ENCODE data around the gene SDK1. TPM values are rescaled to one million over a fixed set of nuclear protein-coding genes. Genes with fewer than 3 reads are reported as not detected.

SDK1 gene
- total and polyA plus RNA-seq, 2 of the 8 experiments (the other 6 are each of a cell fraction or from before 2014, with no cell fraction given) = 3.3 to 7.2 TPM

DNA sequence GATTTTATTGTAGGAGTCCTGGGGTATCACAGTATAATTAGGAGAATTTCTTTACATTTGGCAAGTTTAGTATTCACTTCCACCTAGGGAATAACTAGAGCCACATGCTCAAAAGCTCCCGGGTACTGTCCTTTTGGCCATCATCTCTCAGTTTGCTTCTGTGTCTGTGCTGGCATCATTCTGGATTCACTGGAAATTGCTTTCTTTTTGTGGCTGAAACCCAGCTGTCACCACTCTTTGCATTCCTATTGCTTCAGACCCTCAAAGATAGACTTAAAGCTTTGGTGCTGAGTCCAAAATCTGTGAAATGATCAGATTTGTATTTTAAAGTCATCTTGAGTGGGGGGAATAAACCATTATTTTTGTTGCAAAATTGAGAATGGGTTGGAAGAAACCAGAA is 8.9 kb downstream of the SDK1 start:
- H2AK5ac ChIP-seq (ENCODE audit: low read depth, low read length) = no peak overlapping the region
- H3K18ac ChIP-seq (ENCODE audit: extremely low read depth, low read length) = no peak overlapping the region
- no peak for DNase-seq (ENCODE audit: low read depth in 1 of 2, low spot score in 2 of 2)
- no peak overlapping the region for H3K27ac ChIP-seq (ENCODE audit: low read depth, low read length)
- H3K79me2 ChIP-seq (ENCODE audit: control insufficient read depth in 1 of 2, insufficient read depth in 2 of 2, low read length in 2 of 2) = peaks cover 0 to 4% of the 10 kb centered on the region in 2 experiments; a peak in 1 of 4 replicates
- no peak overlapping the region for H2BK120ac ChIP-seq (replicated peaks; ENCODE audit: low read depth, low read length)
- no peak overlapping the region for H3K14ac ChIP-seq (ENCODE audit: insufficient read length)
- ChIA-PET POLR2A (ENCODE audit: partially characterized antibody) (no interaction called here), CTCF (ENCODE audit: partially characterized antibody) (interaction anchor here (1.5 kb wide), 1 partner anchor 98 kb away, joined by 4 read pairs; no protein-coding TSS in a partner anchor)
- H3K56ac ChIP-seq (replicated peaks; ENCODE audit: insufficient read length, low read depth, low read length) = no peak overlapping the region
- no peak overlapping the region for H3K4me3 ChIP-seq (ENCODE audit: extremely low read depth in 1 of 4, insufficient read depth in 2 of 4, low read depth in 3 of 4, low read length in 4 of 4)
- H3K9ac ChIP-seq (replicated peaks in 1 of 4; ENCODE audit: extremely low read depth in 1 of 4, low read depth in 3 of 4, low read length in 3 of 4) = no peak overlapping the region
- no peaks in the 10 kb centered on the region for H3K27me3 ChIP-seq (replicated peaks in 1 of 4; ENCODE audit: control insufficient read depth in 3 of 4, extremely low read depth in 1 of 4, insufficient read depth in 3 of 4, low read length in 3 of 4)
- H4K8ac ChIP-seq (ENCODE audit: extremely low read depth, insufficient read depth, low read length) = no peak overlapping the region
- H3K36me3 ChIP-seq (ENCODE audit: control insufficient read depth in 2 of 4, insufficient read depth in 4 of 4, low read length in 3 of 4) = no peaks in the 10 kb centered on the region
- no peak for FAIRE-seq
- H2BK12ac ChIP-seq (ENCODE audit: low read depth, low read length) = no peak overlapping the region
- H2BK15ac ChIP-seq (ENCODE audit: low read length) = no peak overlapping the region
- H4K91ac ChIP-seq (replicated peaks; ENCODE audit: insufficient read length, low read length) = no peak overlapping the region
- H2BK5ac ChIP-seq (ENCODE audit: low read depth, low read length) = no peak overlapping the region
- no peaks in the 10 kb centered on the region for H3K9me3 ChIP-seq (ENCODE audit: insufficient read depth in 2 of 2, low read depth in 1 of 2, low read length in 1 of 2)
- H4K5ac ChIP-seq (ENCODE audit: insufficient read length, low read depth, low read length) = no peak overlapping the region
- H3K79me1 ChIP-seq (ENCODE audit: low read depth, low read length) = peaks cover 2% of the 10 kb centered on the region; the same call in 1 of the 2 replicates
- 90% methylated on average over 1 of the region's 1 CpG; no CpG with 5 or more reads in 1 of the 2 experiments for WGBS, 2 experiments (ENCODE audit: extremely low coverage in 1 of 2, insufficient coverage in 1 of 2, insufficient read length in 1 of 2, insufficient replicate concordance in 2 of 2, low coverage in 1 of 2, low lambda C conversion rate in 2 of 2, missing lambda C conversion rate in 1 of 2)
- no peak overlapping the region for H2BK20ac ChIP-seq (ENCODE audit: low read length)
- no peaks in the 10 kb centered on the region for H4K20me1 ChIP-seq (replicated peaks in 1 of 2; ENCODE audit: control insufficient read depth in 1 of 2, insufficient read depth in 2 of 2, low read length in 2 of 2)
- no peaks in the 10 kb centered on the region for H3K23me2 ChIP-seq (ENCODE audit: low read depth, low read length)
- TF ChIP-seq NANOG (IDR thresholded peaks at IDR 0.05; ENCODE audit: insufficient read depth, low read depth, low read length, poor library complexity, severe bottlenecking) = no peak
- TF ChIP-seq KDM5A (IDR thresholded peaks at IDR 0.05; ENCODE audit: low read length) = no peak
- no peak for TF ChIP-seq KDM1A (IDR thresholded peaks at IDR 0.05; ENCODE audit: borderline replicate concordance, low read length)
- TF ChIP-seq JUN (IDR thresholded peaks at IDR 0.05; ENCODE audit: low read depth, low read length) = no peak
- TF ChIP-seq POU5F1 (IDR thresholded peaks at IDR 0.05; ENCODE audit: low read depth, low read length) = no peak
- H3K4me2 ChIP-seq (ENCODE audit: insufficient read depth in 1 of 2, low read depth in 2 of 2, low read length in 2 of 2) = no peak overlapping the region
- peaks cover 0 to 4% (median 2%) of the 10 kb centered on the region in 4 experiments; a peak in 3 of 7 replicates for H3K4me1 ChIP-seq (replicated peaks in 1 of 4; ENCODE audit: control insufficient read depth in 3 of 4, insufficient read depth in 4 of 4, low read length in 3 of 4)
- H3K23ac ChIP-seq (ENCODE audit: insufficient read length) = no peak overlapping the region
- no peak overlapping the region for H2AFZ ChIP-seq (ENCODE audit: low read length)
- no peak overlapping the region for H3K4ac ChIP-seq (replicated peaks; ENCODE audit: insufficient read length, low read depth, low read length)
